Transverse colon (tissue), 4 donors: ENCODE measurements around the gene CCN2.

ENCODE experiments used
- CTCF ChIP-seq, 5 experiments: fragments of 200-600 bp in 3 of 5; fragments of 450-650 bp in 2 of 5; sonication (generic) in 3 of 5; IDR thresholded peaks; 1 replicate in 2 of 5; 2 replicates in 3 of 5; pipeline ENCODE4 v1.5.1; 2016 to 2017; ENCODE audit warnings: antibody characterized with exemption in 5 of 5, inconsistent platforms in 3 of 5, mild to moderate bottlenecking in 2 of 5, moderate library complexity in 1 of 5
- POLR2A ChIP-seq: fragments of 450-650 bp; IDR thresholded peaks from one replicate; pipeline ENCODE4 v1.6.1; 2016; ENCODE audit warnings: antibody characterized with exemption, mild to moderate bottlenecking, moderate library complexity
- POLR2AphosphoS5 ChIP-seq, 3 donors: sonication (generic); formaldehyde crosslinking; IDR thresholded peaks; one replicate each; pipeline ENCODE4 v1.6.1; 2016; ENCODE audit warnings: antibody characterized with exemption in 3 of 3

- TF ChIP-seq POLR2AphosphoS5 (IDR thresholded peaks at IDR 0.05) (no peak), CTCF (IDR thresholded peaks at IDR 0.05) (peak in 1 of 5 experiments; percentile 28), POLR2A (no peak)
Measured at GRCh38 chr6:131910219-131910589, 41.0 kb downstream of the CCN2 start.
